Measurements from ENCODE around the gene INPP5D. TPM values are rescaled to one million over a fixed set of nuclear protein-coding genes. Genes with fewer than 3 reads are reported as not detected.

INPP5D gene
- total and polyA plus RNA-seq, 2 of the 8 experiments (the other 6 are each of a cell fraction or from before 2014, with no cell fraction given): 4.5 to 7.1 TPM

DNA sequence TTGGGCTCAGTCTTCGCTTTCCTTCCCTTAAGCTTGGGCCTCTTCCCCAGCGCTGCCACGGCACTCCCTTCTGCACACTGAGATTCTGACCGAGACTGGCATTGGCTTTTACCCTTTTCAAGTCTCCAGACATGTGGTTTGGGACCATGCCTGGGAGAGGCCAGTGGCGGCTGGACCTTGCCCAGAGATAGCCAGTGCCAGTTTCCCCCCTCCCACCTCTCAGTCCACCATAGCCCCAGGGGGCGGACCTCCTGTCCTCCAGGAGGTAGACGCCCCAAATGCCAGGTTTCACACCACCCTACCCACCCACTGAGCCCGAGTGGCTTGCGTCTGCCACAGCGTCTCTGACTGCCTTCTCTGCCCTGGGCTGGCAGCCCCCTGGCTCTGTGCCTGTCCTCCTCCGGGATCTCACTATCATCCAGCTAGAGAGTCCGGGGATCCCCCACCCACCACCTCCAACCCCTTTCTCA lies 47.7 kb downstream of the INPP5D start (continued):
- TF ChIP-seq POU5F1 (IDR thresholded peaks at IDR 0.05; ENCODE audit: low read depth, low read length) (no peak), SIRT6 (IDR thresholded peaks at IDR 0.05; ENCODE audit: low read length) (no peak), KDM5A (IDR thresholded peaks at IDR 0.05; ENCODE audit: low read length) (no peak), GTF2F1 (IDR thresholded peaks at IDR 0.05; ENCODE audit: borderline replicate concordance, low read depth, low read length) (no peak), YY1 (IDR thresholded peaks at IDR 0.05; ENCODE audit: low read depth, low read length) (no peak), NANOG (IDR thresholded peaks at IDR 0.05; ENCODE audit: insufficient read depth, low read depth, low read length, poor library complexity, severe bottlenecking) (no peak), SIX5 (IDR thresholded peaks at IDR 0.05; ENCODE audit: low read depth, low read length) (no peak)
- TF ChIP-seq, protein P1, sequence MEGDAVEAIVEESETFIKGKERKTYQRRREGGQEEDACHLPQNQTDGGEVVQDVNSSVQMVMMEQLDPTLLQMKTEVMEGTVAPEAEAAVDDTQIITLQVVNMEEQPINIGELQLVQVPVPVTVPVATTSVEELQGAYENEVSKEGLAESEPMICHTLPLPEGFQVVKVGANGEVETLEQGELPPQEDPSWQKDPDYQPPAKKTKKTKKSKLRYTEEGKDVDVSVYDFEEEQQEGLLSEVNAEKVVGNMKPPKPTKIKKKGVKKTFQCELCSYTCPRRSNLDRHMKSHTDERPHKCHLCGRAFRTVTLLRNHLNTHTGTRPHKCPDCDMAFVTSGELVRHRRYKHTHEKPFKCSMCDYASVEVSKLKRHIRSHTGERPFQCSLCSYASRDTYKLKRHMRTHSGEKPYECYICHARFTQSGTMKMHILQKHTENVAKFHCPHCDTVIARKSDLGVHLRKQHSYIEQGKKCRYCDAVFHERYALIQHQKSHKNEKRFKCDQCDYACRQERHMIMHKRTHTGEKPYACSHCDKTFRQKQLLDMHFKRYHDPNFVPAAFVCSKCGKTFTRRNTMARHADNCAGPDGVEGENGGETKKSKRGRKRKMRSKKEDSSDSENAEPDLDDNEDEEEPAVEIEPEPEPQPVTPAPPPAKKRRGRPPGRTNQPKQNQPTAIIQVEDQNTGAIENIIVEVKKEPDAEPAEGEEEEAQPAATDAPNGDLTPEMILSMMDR (IDR thresholded peaks at IDR 0.05; ENCODE audit: control extremely low read depth in 1 of 3, insufficient read depth in 1 of 3, low read depth in 1 of 3, low read length in 3 of 3): no peak

Measured in H1 (cell line).